Islet precursor cell (in vitro differentiated cells): Measurements from ENCODE around the gene WDR48.
A peak's percentile ranks its signal among the peaks of the same experiment; 100 is the strongest.
"Not testable (repeated sequence)": the region's sequence is repeated elsewhere in the genome, so short reads cannot be mapped to it uniquely, and the experiment has no call there.

Source experiments
- DNase-seq: peaks from one replicate; pipeline ENCODE4 v3.0.0-alpha.2; 2018

The WDR48 gene

GRCh38 chr3:39051649-39052561 is at the start of gene WDR48, which contains the start of gene SCN11A:
Gene WDR48, plus strand, starts transcription at chr3:39052016. Its CDS starts 10 bp downstream, at chr3:39052026.
Gene SCN11A, minus strand, starts transcription at chr3:39051944. Its CDS starts 101,582 bp downstream, at chr3:38950362.
- DNase-seq = peak; percentile 98

GRCh38 chr3:39005295-39005694 is 46.5 kb upstream of the WDR48 start:
- DNase-seq = no peak

DNA sequence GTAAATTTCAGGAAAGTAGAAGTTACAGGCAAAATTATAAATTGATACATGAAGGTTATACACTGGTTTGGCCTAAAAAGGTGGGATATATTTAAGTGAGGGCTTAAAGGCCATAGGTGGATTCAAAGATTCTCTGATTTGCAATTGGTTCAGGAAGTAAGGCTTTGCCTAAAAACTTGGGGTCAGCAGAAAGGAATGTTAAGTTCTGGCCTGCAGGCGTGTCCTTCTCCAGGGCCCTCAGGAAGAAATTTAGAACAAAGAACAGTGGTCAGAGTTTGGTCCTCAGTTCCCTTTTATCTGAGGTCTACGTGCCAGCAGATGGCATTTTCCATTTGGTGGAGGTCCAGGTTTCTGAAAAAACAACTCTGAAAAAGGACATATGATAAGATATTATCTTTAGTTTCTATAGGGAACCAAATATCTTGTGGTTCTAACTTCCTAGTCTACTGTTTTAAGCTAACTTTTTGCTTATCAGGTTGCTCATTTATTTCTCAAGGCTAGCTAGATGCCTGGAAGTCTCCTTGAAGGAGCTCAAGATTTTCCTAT is 40.6 kb upstream of the WDR48 start:
- no peak for DNase-seq

GRCh38 chr3:39013289-39013688 is 38.5 kb upstream of the WDR48 start:
- peak; percentile 84 for DNase-seq

- DNase-seq = peak; percentile 79
Measured at GRCh38 chr3:39013921-39014509, 37.8 kb upstream of the WDR48 start.

DNA sequence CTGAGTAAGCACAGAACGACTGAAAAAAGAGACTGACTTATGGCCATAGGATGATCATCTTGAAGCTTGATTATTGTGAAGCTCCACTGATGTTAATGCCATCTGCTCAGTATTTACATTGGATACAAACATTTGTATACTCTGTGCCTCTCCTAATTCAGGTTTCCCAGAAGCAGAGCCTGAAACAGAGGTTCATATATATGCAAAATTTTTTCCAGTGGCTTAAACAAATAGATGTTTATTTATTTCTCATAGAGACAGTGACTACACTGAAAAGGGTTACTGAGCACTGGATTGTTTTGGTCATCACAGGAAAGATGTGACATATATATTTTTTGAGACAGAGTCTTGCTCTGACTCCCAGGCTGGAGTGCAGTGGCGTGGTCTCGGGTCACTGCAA is 36.4 kb upstream of the WDR48 start:
- DNase-seq = no peak

DNA sequence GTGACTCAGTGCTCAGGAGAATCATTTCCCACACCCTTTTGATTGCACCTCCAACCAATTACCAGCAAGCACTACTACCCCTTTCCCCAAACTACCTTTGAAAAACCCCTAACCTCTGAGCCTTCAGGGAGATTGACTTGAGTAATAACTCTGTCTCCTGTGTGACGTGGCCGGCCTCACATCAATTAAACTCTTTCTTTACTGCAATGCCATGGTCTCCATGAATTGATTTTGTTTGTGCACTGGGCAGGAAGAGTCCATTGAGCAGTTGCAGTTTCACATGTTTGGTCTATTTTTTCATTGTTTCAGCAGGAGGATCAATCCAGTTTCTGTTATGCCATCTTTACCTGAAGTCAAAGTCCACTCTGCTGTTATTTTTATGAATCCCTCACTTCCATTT is 32.5 kb upstream of the WDR48 start:
- DNase-seq = no peak

- no peak for DNase-seq
Measured at GRCh38 chr3:39021029-39021428, 30.8 kb upstream of the WDR48 start.

GRCh38 chr3:39021465-39022285 is 30.1 kb upstream of the WDR48 start:
- peak; percentile 67 for DNase-seq

- DNase-seq = no peak
Measured at GRCh38 chr3:39022286-39022630, 29.6 kb upstream of the WDR48 start.

- DNase-seq = no peak
Measured at GRCh38 chr3:39024497-39024896, 27.3 kb upstream of the WDR48 start.

- no peak for DNase-seq
Measured at GRCh38 chr3:39025222-39025970, 26.4 kb upstream of the WDR48 start.

GRCh38 chr3:39028546-39028945 is 23.3 kb upstream of the WDR48 start:
- no peak for DNase-seq

- DNase-seq = no peak
Measured at GRCh38 chr3:39029556-39029955, 22.3 kb upstream of the WDR48 start.

- no peak for DNase-seq
Measured at GRCh38 chr3:39038165-39038564, 13.7 kb upstream of the WDR48 start.

DNA sequence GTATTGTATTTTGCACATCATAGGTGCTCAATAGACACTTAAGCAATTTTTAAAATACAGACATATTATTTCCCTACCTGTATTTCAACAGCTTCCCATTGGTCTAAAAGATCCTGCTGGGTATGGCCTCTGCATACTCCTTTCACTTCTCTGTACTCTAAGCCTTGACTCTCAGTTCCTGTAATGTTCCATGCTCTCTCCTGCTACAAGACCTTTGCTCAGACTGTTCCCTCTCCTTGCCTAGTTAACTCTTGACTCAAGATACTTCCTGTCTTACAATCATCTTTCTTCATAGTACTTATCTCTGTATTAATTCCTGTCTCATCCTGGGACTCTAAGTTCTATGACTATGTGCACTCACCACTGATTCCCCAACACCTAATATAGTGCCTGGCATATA is 1.8 kb upstream of the WDR48 start:
- no peak for DNase-seq

GRCh38 chr3:39052583-39052982 is 767 bp downstream of the WDR48 start:
- no peak for DNase-seq

- no peak for DNase-seq
Measured at GRCh38 chr3:39053696-39054095, 1.9 kb downstream of the WDR48 start.

GRCh38 chr3:39056151-39056550 is 4.3 kb downstream of the WDR48 start:
- DNase-seq = no peak

- DNase-seq = not testable (repeated sequence)
Measured at GRCh38 chr3:39061228-39061627, 9.4 kb downstream of the WDR48 start.

DNA sequence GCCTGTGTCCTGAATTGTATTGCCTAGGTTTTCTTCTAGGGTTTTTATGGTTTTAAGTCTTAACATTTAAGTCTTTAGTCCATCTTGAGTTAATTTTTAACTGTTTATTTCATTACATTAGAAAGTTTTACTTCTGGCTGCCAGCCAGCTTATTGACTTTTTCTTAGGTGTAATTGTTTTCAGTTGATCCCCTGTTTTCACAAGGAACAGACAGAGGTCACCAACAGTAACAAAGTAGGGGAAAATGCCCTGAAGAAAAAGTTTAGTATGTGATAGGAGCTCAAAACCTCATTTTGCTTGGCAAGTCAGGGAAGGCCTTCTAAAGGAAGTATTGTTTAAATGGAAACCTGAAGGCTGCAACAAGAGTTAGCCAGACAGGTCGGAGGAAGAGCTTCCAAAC is 10.4 kb downstream of the WDR48 start:
- DNase-seq = no peak

DNA sequence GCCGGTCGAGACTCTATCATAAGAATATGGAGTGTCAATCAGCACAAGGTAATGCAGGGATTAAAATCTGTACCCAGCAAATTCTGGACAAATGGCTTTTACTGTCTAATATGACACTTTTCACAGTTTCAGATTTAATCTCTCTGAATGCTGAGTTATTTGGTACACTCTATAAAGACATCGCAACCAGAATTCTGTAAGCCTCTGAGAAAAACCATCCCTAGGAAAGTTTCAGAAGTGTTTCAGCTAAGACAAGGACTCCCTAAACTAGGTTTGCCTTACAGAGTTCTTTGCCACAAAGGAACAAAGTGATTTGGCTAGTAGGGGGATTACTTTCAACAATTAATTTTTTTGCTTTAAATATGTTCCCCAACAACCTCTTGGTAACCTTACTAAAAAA is 11.3 kb downstream of the WDR48 start:
- no peak for DNase-seq
